Muscle of leg (tissue), 11 donors: Measurements from ENCODE around the gene CCDC71L. TPM values are rescaled to one million over a fixed set of nuclear protein-coding genes. Genes with fewer than 3 reads are reported as not detected.

Experiments
- DNase-seq: peaks from one replicate; pipeline ENCODE4 v3.0.0; 2013
- H3K27ac ChIP-seq: one replicate; pipeline ENCODE4 v1.5.1; 2013; ENCODE audit warnings: mild to moderate bottlenecking, low read length, control low read depth
- H3K27me3 ChIP-seq: one replicate; pipeline ENCODE4 v1.6.1; 2013; ENCODE audit warnings: low read length; ENCODE audit not compliant: control insufficient read depth, insufficient read depth
- H3K36me3 ChIP-seq: one replicate; pipeline ENCODE4 v1.6.1; 2013; ENCODE audit warnings: low read length; ENCODE audit not compliant: control insufficient read depth, insufficient read depth
- H3K4me1 ChIP-seq: one replicate; pipeline ENCODE4 v1.6.1; 2013; ENCODE audit warnings: low read length; ENCODE audit not compliant: control insufficient read depth, insufficient read depth
- H3K4me3 ChIP-seq: one replicate; pipeline ENCODE4 v1.5.1; 2013; ENCODE audit warnings: low read length, control low read depth
- H3K9me3 ChIP-seq: replicated peaks from 2 replicates; pipeline ENCODE4 v1.6.1; 2013; ENCODE audit warnings: low read depth, low read length; ENCODE audit not compliant: control insufficient read depth
- WGBS: methylation state at CpG from one replicate; pipeline ENCODE4 v1.1.5; 2013; ENCODE audit warnings: missing lambda C conversion rate; ENCODE audit not compliant: insufficient coverage; 5-methylcytosine and 5-hydroxymethylcytosine counted together
- polyA plus RNA-seq, 8 donors: library from polyadenylated mRNA; unstranded; fragments of 120-200 nt; gene quantifications; one replicate each; pipeline versions ENCODE4 v1.2.1 to v1.2.3, GENCODE V29; 2013; ENCODE audit warnings: inconsistent platforms in 1 of 8, low replicate concordance in 1 of 8; ENCODE audit not compliant: insufficient read length in 8 of 8, insufficient read depth in 1 of 8
- total RNA-seq: library from RNA; stranded (reverse); fragments of 120-200 nt; gene quantifications from one replicate; pipeline ENCODE4 v1.2.4, GENCODE V29; 2013

CCDC71L gene
- total and polyA plus RNA-seq, 9 donors: 2.7 to 5.5 (median 4.2) TPM

DNA sequence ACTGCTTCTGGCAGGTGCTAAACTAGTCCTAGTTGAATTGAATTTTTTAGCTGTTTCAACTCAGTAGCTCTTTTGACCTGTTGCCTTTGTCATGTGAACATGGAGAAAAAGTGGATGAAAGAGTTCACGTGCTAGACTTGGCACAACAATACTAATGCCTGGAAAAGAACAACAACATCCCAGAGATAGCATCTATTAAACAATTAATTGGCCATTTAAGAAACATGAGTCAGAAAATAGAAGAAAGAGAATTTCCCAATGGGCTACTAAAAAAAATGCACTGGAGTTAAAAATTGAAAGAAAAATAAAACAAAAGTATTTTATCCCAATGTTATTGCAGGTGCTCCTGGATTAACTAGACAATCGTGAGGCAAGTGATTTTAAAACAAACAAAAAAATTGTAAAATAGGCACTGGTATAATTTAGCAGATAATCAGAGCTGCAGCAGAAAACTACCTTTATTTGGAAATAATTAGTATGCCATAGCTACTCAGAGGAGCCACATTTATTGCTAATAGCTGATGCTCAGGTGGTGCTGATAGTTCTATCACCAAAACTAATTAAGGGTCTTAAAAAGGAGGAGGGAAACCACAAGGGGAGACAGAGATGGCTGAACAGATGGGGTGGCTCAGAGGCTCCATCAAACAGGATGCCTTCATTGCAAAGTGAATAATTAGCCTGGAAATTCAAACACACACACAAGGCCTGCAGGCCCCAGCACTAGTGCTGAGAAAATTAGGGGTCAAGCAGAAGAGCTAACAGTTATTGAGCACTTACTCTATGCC lies 17.6 kb downstream of the CCDC71L start:
- DNase-seq: peak; percentile 5
- Histone ChIP-seq H3K4me3 (no peak overlapping the region), H3K27me3 (no peaks in the 10 kb centered on the region), H3K36me3 (no peaks in the 10 kb centered on the region), H3K27ac (no peak overlapping the region), H3K4me1 (no peaks in the 10 kb centered on the region), H3K9me3 (no peaks in the 10 kb centered on the region)
- WGBS: no CpG with 5 or more reads among the region's 2 CpGs

DNA sequence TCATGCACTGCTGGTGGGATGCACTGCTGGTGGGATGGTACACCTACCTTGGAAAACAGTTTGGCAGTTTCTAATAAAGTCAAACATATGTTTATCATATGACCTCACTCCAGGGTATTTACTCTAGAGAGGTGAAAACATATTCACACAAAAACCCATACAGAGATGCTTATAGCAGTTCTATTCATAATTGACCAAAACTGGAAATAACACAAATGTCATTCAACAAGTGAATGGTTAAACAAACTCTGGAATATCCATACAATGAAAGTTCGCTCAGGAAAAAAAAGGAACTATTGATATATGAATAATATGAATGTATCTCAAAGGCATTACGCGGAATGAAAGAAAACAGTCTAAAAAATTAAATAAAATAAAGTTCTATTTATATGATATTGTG lies 19.5 kb downstream of the CCDC71L start:
- no peak overlapping the region for H3K4me3 ChIP-seq
- no CpG with 5 or more reads among the region's 3 CpGs for WGBS
- H3K36me3 ChIP-seq: no peaks in the 10 kb centered on the region
- no peaks in the 10 kb centered on the region for H3K27me3 ChIP-seq
- no peak for DNase-seq
- no peaks in the 10 kb centered on the region for H3K4me1 ChIP-seq
- H3K9me3 ChIP-seq: no peaks in the 10 kb centered on the region
- H3K27ac ChIP-seq: no peak overlapping the region

DNA sequence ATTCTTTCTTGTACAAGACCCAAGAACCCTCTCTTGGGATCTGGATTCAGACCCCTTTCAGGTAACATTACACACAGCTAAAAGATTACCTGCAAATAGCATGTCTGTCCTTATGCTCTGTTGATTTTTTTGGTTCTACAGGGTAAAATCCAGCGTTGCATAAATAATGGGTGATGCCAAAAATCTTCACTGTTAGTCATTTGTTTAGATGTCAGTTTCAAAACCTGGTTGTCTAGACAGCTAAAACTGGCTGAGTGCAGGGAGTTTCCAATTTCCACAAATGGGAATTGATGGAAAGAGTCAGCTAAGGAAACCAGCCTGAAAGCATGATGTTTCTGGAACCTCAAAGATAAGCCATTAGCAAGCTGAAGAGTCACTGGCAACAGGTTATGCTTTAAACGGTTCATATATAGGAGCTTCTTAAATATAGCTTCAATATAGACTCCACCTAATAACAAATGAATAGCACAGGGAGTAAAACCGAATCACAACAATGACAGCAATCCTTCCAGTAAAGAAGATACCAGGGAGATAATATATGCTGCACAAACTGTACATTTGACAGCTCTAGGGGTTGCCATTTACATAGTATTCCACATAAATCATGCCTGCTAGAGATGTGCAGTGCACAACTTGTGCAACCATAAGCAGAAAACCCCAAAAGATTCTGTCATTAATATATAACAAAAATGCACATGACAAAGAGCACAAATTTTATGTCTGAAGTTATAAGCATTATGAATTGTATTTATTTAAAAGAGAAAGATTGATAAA lies 20.4 kb downstream of the CCDC71L start:
- no peaks in the 10 kb centered on the region for H3K9me3 ChIP-seq
- H3K36me3 ChIP-seq: no peaks in the 10 kb centered on the region
- H3K4me1 ChIP-seq: no peaks in the 10 kb centered on the region
- H3K4me3 ChIP-seq: no peak overlapping the region
- DNase-seq: no peak
- no peaks in the 10 kb centered on the region for H3K27me3 ChIP-seq
- no peak overlapping the region for H3K27ac ChIP-seq
- WGBS: no CpG with 5 or more reads among the region's 3 CpGs

DNA sequence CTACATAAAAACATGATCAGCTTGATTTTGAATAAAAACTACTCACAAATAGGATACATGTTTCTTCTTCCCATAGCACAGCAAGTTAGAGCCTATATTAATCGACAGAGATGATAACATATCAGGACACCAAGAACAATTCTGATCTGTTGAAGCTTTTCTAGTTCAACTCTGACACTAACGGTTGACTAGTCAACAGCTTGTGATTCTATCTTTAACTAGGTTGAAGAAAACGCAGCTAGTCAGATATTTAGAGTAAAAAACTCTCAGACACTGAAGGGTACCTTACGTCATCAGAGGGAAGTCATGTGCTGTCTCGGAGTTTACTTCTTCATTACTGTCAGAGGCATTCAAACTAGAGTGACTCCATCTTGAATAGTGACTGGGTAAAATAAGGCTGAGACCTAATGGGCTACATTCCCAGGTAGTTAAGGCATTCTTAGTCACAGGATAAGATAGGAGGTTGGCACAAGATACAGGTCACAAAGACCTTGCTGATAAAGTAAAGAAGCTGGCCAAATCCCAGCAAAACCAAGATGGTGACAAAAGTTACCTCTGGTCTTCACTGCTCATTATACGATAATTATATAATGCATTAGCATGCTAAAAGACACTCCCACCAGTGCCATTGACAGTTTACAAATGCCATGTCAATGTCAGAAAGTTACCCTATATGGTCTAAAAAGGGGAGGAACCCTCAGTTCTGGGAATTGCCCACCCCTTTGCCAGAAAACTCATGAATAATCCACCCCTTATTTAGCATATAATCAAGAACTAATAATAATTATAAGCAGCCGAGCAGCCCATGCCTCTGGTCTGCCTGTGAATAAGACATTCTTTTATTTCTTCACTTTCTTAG lies 21.3 kb downstream of the CCDC71L start:
- no peak for DNase-seq
- Histone ChIP-seq H3K9me3 (no peaks in the 10 kb centered on the region), H3K4me1 (no peaks in the 10 kb centered on the region), H3K27me3 (no peaks in the 10 kb centered on the region), H3K36me3 (no peaks in the 10 kb centered on the region), H3K27ac (no peak overlapping the region), H3K4me3 (no peak overlapping the region)
- WGBS: 77% methylated on average over 2 of the region's 7 CpGs

DNA sequence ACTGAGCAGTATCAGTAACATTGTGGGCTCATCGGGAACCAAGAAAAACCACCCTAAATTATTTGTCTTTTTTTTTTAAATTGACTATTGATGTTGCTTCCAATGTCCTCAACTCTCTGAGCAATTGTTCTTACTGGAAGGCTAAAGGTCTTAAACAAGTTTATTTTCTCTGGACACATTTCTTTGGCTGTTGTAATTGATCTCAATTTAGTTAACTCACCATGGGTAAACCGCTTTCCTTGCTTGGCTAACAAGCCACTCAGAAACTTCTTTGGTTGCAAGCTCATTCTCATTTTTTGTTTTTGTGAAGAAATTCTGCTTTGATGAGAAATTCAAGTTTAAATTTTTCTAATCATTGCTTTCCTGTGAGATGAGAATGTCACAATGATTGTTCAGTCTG lies 25.5 kb downstream of the CCDC71L start:
- DNase-seq: no peak
- Histone ChIP-seq H3K27ac (no peak overlapping the region), H3K27me3 (no peaks in the 10 kb centered on the region), H3K36me3 (no peaks in the 10 kb centered on the region), H3K4me1 (no peaks in the 10 kb centered on the region), H3K9me3 (no peaks in the 10 kb centered on the region), H3K4me3 (no peak overlapping the region)
- no CpG with 5 or more reads among the region's 2 CpGs for WGBS

DNA sequence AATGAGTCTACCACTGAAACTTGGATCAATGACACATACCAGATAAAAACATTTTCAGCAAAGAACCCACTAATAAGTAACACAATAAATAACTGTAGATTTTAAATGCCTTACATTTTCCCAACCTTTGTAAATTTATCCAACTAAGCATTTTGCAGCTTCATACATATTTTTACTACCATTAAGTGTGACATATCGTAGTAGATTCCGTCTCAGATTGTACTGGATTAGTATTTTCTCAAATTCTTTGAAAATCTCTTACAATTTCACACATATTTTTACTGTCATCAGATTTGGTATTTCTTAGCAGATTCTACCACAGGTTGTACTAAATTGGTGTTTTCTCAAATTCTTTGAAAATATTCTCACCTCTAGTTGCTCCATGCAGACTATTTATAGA lies 26.0 kb downstream of the CCDC71L start:
- H3K9me3 ChIP-seq: no peaks in the 10 kb centered on the region
- no peaks in the 10 kb centered on the region for H3K27me3 ChIP-seq
- H3K36me3 ChIP-seq: no peaks in the 10 kb centered on the region
- no peak overlapping the region for H3K27ac ChIP-seq
- DNase-seq: no peak
- no peaks in the 10 kb centered on the region for H3K4me1 ChIP-seq
- no peak overlapping the region for H3K4me3 ChIP-seq
- no CpG with 5 or more reads among the region's 2 CpGs for WGBS

DNA sequence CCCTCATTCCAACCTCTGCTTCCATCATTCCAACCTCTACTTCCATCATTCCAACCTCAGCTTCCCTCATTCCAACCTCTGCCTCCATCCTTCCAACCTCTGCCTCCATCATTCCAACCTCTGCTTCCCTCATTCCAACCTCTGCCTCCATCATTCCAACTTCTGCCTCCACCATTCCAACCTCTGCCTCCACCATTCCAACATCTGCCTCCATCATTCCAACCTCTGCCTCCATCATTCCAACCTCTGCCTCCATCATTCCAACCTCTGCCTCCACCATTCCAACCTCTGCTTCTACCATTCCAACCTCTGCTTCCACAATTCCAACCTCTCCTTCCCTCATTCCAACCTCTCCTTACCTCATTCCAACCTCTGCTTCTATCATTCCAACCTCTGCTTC lies 30.3 kb downstream of the CCDC71L start:
- no peaks in the 10 kb centered on the region for H3K36me3 ChIP-seq
- H3K27ac ChIP-seq: no peak overlapping the region
- no peaks in the 10 kb centered on the region for H3K9me3 ChIP-seq
- DNase-seq: no peak
- H3K27me3 ChIP-seq: no peaks in the 10 kb centered on the region
- no peaks in the 10 kb centered on the region for H3K4me1 ChIP-seq
- no peak overlapping the region for H3K4me3 ChIP-seq

DNA sequence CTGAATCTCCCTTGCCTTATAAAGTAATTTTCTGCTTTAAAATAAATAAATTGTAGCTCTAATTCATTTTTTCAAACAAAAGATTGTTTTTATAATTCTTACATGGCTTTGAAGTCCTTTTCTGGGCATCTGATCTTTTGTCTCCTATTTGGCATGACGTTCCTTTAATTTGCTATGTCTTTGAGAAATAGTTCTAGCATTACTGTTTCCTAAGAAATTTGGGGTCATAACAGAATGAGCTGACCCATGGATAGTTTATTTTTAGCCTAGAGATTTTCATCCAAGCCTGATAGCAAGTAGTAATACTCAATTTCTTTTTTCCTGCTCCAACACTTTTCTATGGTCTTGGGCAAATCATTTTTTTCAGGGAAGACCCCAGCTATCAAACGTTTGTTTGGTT lies 31.4 kb downstream of the CCDC71L start:
- Histone ChIP-seq H3K4me3 (no peak overlapping the region), H3K4me1 (no peaks in the 10 kb centered on the region), H3K9me3 (no peaks in the 10 kb centered on the region), H3K36me3 (no peaks in the 10 kb centered on the region), H3K27ac (no peak overlapping the region), H3K27me3 (no peaks in the 10 kb centered on the region)
- DNase-seq: no peak
- no CpG with 5 or more reads among the region's 2 CpGs for WGBS

DNA sequence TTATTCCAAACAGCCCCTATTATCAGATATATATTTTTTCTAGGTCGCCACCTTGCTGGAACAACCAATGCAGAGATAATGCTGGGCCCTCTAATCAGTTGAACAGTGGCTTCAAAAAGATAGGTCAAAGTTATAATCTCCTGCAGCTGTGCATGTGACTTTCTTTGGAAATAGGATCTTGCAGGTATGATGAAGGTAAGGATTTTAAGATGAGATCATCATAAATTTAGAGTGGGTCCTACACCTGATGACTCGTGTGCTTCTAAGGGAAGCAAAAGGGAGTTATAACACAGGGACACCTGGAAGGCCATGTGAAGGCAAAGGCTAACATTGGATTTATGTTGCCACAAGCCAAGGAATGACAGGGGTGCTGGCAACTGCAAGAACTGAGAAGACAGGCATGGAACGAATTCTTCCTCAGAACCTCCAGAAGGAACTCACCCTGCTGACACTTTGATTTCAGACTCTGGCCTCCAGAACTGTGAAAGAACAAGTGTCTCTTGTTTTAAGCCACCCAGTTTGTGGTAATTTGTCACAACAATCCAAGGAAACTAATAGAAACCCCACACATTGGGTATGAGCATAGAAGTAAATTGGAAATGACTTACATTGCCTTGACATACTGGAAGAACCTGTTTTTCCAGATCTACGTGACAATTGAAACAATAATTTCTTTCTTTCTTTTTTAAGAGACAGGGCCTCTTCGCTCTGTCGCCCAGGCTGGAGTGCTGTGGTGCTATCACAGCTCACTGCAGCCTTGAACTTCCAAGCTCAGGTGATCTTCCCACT lies 34.4 kb downstream of the CCDC71L start:
- Histone ChIP-seq H3K9me3 (peaks cover 7% of the 10 kb centered on the region), H3K27me3 (no peaks in the 10 kb centered on the region), H3K36me3 (no peaks in the 10 kb centered on the region), H3K27ac (no peak overlapping the region), H3K4me3 (no peak overlapping the region), H3K4me1 (no peaks in the 10 kb centered on the region)
- no peak for DNase-seq
- 72% methylated on average over 5 of the region's 6 CpGs for WGBS
